ENCODE results near the gene FRS2. TPM values are rescaled to one million over a fixed set of nuclear protein-coding genes. Genes with fewer than 3 reads are reported as not detected.

Gene FRS2
- total and polyA plus RNA-seq, 9 donors, result 15.5 to 64.2 (median 43.2) TPM

DNA sequence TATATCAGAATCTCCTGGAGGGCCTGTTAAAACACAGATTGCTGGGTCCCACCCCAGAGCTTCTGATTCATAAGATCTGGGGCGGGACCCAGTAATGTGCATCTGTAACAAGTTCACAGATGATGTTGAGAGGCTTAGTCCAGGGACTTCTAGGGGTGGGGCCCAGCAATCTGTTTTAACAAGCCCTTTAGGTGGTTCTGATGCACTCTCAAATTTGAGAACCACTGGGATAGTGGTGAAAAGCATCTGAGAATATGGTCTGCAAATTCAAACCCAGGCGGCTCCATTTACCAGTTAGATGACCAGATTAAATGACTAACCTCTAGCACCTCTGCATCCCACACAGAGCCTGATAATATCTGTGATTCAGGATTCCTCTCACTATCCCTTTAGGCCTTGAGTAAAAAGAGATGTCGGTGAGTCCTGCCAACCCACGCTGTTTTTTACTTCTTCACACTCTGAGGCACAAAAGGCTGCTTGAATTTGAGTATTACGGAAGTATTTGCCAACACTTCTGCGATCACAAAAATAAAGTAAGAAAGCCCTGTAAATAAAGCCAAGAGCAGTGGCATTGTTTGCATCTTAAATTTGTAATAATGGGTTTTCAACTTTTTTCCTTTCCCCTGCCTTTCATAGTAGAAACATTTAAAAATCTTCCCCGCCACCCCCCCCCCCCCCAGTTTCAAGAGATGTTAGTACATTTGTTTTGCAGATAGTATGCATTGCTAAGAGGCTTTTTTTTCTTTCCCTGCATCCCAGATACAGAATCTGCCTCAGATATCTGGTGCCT lies 1.8 kb upstream of the FRS2 start:
- 62 to 80% (median 69%) methylated on average over 7 of the region's 7 CpGs for WGBS, 3 donors
- intact Hi-C loops (cut with DNase I), result loop anchor here in 1 of 4 donors (10.0 kb wide), 1 partner anchor 106 kb away; no protein-coding TSS in a partner anchor
- Histone ChIP-seq H3K4me3 (no peak overlapping the region), H3K27ac (no peak overlapping the region), H3K27me3 (no peaks in the 10 kb centered on the region), H3K36me3 (no peaks in the 10 kb centered on the region), H3K9me3 (no peaks in the 10 kb centered on the region), H3K4me1 (ENCODE audit: insufficient read depth) (peaks cover 5% of the 10 kb centered on the region)
- TF ChIP-seq CTCF (IDR thresholded peaks at IDR 0.05), result no peak
- no peak for TF ChIP-seq POLR2A (IDR thresholded peaks at IDR 0.05)
- TF ChIP-seq EP300 (IDR thresholded peaks at IDR 0.05), result no peak
- DNase-seq, result no peak

DNA sequence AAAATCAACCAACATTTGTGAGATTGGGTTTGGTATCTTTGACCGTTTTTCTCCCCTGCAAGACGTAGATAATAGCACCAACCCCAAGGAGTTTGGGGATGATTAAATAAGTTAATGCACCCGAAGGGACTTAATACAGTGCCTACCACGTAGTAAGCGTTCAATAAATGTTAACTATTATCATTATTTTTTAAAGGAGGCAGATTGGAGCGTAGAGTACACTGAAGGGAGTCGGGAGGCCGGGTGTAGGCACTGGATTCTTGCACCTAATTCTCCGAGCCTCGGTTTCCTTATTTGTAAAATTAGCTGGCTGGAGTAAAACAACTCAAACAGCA lies 367 bp upstream of the FRS2 start:
- peaks cover 10% of the 10 kb centered on the region for H3K4me1 ChIP-seq (ENCODE audit: insufficient read depth)
- H3K27ac ChIP-seq, result peak overlapping the region in 1 of 2 donors; percentile 73
- no peaks in the 10 kb centered on the region for H3K27me3 ChIP-seq
- WGBS, 3 donors, result 2 to 6% (median 4%) methylated on average over 10 of the region's 10 CpGs
- no peaks in the 10 kb centered on the region for H3K36me3 ChIP-seq
- H3K4me3 ChIP-seq, result peak overlapping the region; percentile 100
- TF ChIP-seq POLR2A (IDR thresholded peaks at IDR 0.05), result no peak
- TF ChIP-seq CTCF (IDR thresholded peaks at IDR 0.05), result no peak
- TF ChIP-seq EP300 (IDR thresholded peaks at IDR 0.05), result no peak
- intact Hi-C loops (cut with DNase I), result loop anchor here in 2 of 4 donors (10.0 kb wide), 3 partner anchors 55 to 105 kb away; no protein-coding TSS in a partner anchor
- H3K9me3 ChIP-seq, result no peaks in the 10 kb centered on the region
- no peak for DNase-seq

DNA sequence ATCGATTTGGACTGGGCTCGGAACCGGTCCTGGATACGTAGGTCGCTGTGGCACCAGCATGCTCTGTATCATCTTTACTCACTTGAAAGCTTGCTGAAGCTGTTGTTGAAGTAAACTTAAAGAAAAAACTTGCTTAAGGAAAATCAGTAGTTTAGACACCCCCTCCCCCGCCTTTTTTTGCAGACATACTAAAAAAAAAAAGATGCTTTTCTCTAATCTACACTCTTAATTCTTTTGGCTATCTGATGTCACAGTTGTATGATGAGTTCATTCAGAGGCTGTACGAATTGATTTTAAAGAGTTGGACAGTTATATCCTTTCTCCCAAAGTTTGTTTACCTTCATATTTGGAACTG lies 865 bp downstream of the FRS2 start:
- intact Hi-C loops (cut with DNase I), result loop anchor here in 2 of 4 donors (10.0 kb wide), 2 partner anchors 54 to 94 kb away; no protein-coding TSS in a partner anchor
- Histone ChIP-seq H3K4me3 (peak overlapping the region; percentile 100), H3K27me3 (no peaks in the 10 kb centered on the region), H3K4me1 (ENCODE audit: insufficient read depth) (peaks cover 14% of the 10 kb centered on the region), H3K36me3 (no peaks in the 10 kb centered on the region), H3K9me3 (no peaks in the 10 kb centered on the region), H3K27ac (no peak overlapping the region)
- no peak for DNase-seq
- WGBS, 3 donors, result 0 to 2% (median 1%) methylated on average over 7 of the region's 7 CpGs
- TF ChIP-seq EP300 (IDR thresholded peaks at IDR 0.05) (no peak), POLR2A (IDR thresholded peaks at IDR 0.05) (no peak), CTCF (IDR thresholded peaks at IDR 0.05) (no peak)

GRCh38 chr12:69471667-69472385 lies 1.6 kb downstream of the FRS2 start:
- Histone ChIP-seq H3K27ac (no peak overlapping the region), H3K9me3 (no peaks in the 10 kb centered on the region), H3K36me3 (no peaks in the 10 kb centered on the region), H3K4me1 (ENCODE audit: insufficient read depth) (peaks cover 14% of the 10 kb centered on the region), H3K4me3 (no peak overlapping the region), H3K27me3 (no peaks in the 10 kb centered on the region)
- 53 to 65% (median 64%) methylated on average over 5 of the region's 5 CpGs for WGBS, 3 donors
- intact Hi-C loops (cut with DNase I), result loop anchor here in 2 of 4 donors (10.0 kb wide), 2 partner anchors 53 to 93 kb away; no protein-coding TSS in a partner anchor
- no peak for TF ChIP-seq POLR2A (IDR thresholded peaks at IDR 0.05)
- TF ChIP-seq CTCF (IDR thresholded peaks at IDR 0.05), result no peak
- no peak for TF ChIP-seq EP300 (IDR thresholded peaks at IDR 0.05)
- DNase-seq, result no peak

All from ovary (tissue), 9 donors.